Neural cell (in vitro differentiated cells): ENCODE measurements around the gene LRIG1. TPM values are rescaled to one million over a fixed set of nuclear protein-coding genes. Genes with fewer than 3 reads are reported as not detected.

Experiments
- H2AFZ ChIP-seq: fragments of 200-600, 300-800 bp; sonication (generic), shearing (Covaris generic); 2 replicates; pipeline ENCODE4 v1.6.0; 2014; ENCODE audit warnings: low read depth, mild to moderate bottlenecking, antibody characterized with exemption, low read length, moderate library complexity
- H3F3A ChIP-seq: fragments of 200-600 bp; shearing (Covaris generic); 2 replicates; pipeline ENCODE4 v1.6.1; 2016; ENCODE audit warnings: mild to moderate bottlenecking, moderate library complexity, mixed read lengths, antibody characterized with exemption, low read length; ENCODE audit not compliant: insufficient read depth, poor library complexity, severe bottlenecking
- H3K27ac ChIP-seq: fragments of 200-600, 300-800 bp; sonication (generic), shearing (Covaris generic); 2 replicates; pipeline ENCODE4 v1.5.1; 2014; ENCODE audit warnings: mild to moderate bottlenecking, low read length, moderate library complexity
- H3K27me3 ChIP-seq: fragments of 300-800, 200-600 bp; sonication (generic), shearing (Covaris generic); 2 replicates; pipeline ENCODE4 v1.6.0; 2014; ENCODE audit warnings: mild to moderate bottlenecking, low read depth, low read length, moderate library complexity; ENCODE audit not compliant: insufficient read depth
- H3K36me3 ChIP-seq: fragments of 300-800, 200-600 bp; sonication (generic), shearing (Covaris generic); 2 replicates; pipeline ENCODE4 v1.5.1; 2014; ENCODE audit warnings: mild to moderate bottlenecking, antibody characterized with exemption, low read length, moderate library complexity; ENCODE audit not compliant: insufficient read depth
- H3K4me2 ChIP-seq: fragments of 300-800, 200-600 bp; sonication (generic), shearing (Covaris generic); 2 replicates; pipeline ENCODE4 v1.6.0; 2014; ENCODE audit warnings: mild to moderate bottlenecking, low read length
- H3K4me3 ChIP-seq: fragments of 300-800, 200-600 bp; sonication (generic), shearing (Covaris generic); 2 replicates; pipeline ENCODE4 v1.5.1; 2014; ENCODE audit warnings: mild to moderate bottlenecking, low read length, moderate library complexity
- H3K79me2 ChIP-seq: fragments of 200-600 bp; shearing (Covaris generic); replicated peaks from 2 replicates; pipeline ENCODE4 v1.6.0; 2014; ENCODE audit warnings: mild to moderate bottlenecking, low read length, moderate library complexity; ENCODE audit not compliant: insufficient read depth
- H3K9ac ChIP-seq: fragments of 300-800, 200-600 bp; sonication (generic), shearing (Covaris generic); 2 replicates; pipeline ENCODE4 v1.6.1; 2016; ENCODE audit warnings: mild to moderate bottlenecking, low read length, mixed read lengths
- H3K9me2 ChIP-seq: fragments of 200-600 bp; shearing (Covaris generic); 2 replicates; pipeline ENCODE4 v1.6.1; 2016; ENCODE audit warnings: mild to moderate bottlenecking, low read length, mixed read lengths; ENCODE audit not compliant: insufficient read depth
- H3K9me3 ChIP-seq: fragments of 200-600, 300-800 bp; sonication (generic), shearing (Covaris generic); 2 replicates; pipeline ENCODE4 v1.6.1; 2016; ENCODE audit warnings: mild to moderate bottlenecking, mixed run types, low read length, moderate library complexity, mixed read lengths
- H4K20me1 ChIP-seq: fragments of 200-600 bp; shearing (Covaris generic); 2 replicates; pipeline ENCODE4 v1.6.1; 2016; ENCODE audit warnings: mild to moderate bottlenecking, mixed run types; ENCODE audit not compliant: insufficient read depth
- CTCF ChIP-seq: fragments of 450-650 bp; IDR thresholded peaks from 2 replicates; pipeline ENCODE4 v1.5.1; 2014; ENCODE audit warnings: antibody characterized with exemption, mild to moderate bottlenecking, moderate library complexity; ENCODE audit not compliant: poor library complexity, severe bottlenecking
- EP300 ChIP-seq: fragments of 450-650 bp; conservative IDR thresholded peaks from 2 replicates; pipeline ENCODE4 v1.6.1; 2014; ENCODE audit warnings: antibody characterized with exemption, mild to moderate bottlenecking, moderate library complexity; ENCODE audit not compliant: poor library complexity, severe bottlenecking
- EZH2 ChIP-seq: fragments of 200-600, 300-800 bp; shearing (Covaris generic), sonication (generic); IDR thresholded peaks from 2 replicates; pipeline ENCODE4 v1.6.1; 2014; ENCODE audit warnings: antibody characterized with exemption, low read length, borderline replicate concordance, mild to moderate bottlenecking; ENCODE audit not compliant: insufficient read depth, poor library complexity, severe bottlenecking
- MXI1 ChIP-seq: fragments of 450-650 bp; conservative IDR thresholded peaks from 2 replicates; pipeline ENCODE4 v1.6.1; 2014; ENCODE audit warnings: antibody characterized with exemption, mild to moderate bottlenecking; ENCODE audit not compliant: poor library complexity, severe bottlenecking
- POLR2AphosphoS5 ChIP-seq: IDR thresholded peaks from 2 replicates; pipeline ENCODE4 v1.6.1; 2012
- RAD21 ChIP-seq: fragments of 450-650 bp; conservative IDR thresholded peaks from 2 replicates; pipeline ENCODE4 v1.6.1; 2014; ENCODE audit warnings: antibody characterized with exemption, mild to moderate bottlenecking, moderate library complexity
- SMC3 ChIP-seq: fragments of 450-650 bp; conservative IDR thresholded peaks from 2 replicates; pipeline ENCODE4 v1.6.1; 2014; ENCODE audit warnings: antibody characterized with exemption, mild to moderate bottlenecking, moderate library complexity; ENCODE audit not compliant: poor library complexity
- TAF1 ChIP-seq: IDR thresholded peaks from 2 replicates; pipeline ENCODE4 v1.6.1; 2012; ENCODE audit warnings: low read depth
- polyA plus RNA-seq: library from polyadenylated mRNA; depleted of rRNA; stranded (reverse); fragments of >200 nt; gene quantifications from 2 replicates; pipeline ENCODE4 v1.2.3, GENCODE V29; 2014
- TF ChIP-seq, protein P1 (sequence below): IDR thresholded peaks from 2 replicates; pipeline ENCODE4 v1.6.1; 2012; ENCODE audit warnings: borderline replicate concordance

The LRIG1 gene
- polyA plus RNA-seq, 1 donor from 2014 or later, result 7.1 TPM

DNA sequence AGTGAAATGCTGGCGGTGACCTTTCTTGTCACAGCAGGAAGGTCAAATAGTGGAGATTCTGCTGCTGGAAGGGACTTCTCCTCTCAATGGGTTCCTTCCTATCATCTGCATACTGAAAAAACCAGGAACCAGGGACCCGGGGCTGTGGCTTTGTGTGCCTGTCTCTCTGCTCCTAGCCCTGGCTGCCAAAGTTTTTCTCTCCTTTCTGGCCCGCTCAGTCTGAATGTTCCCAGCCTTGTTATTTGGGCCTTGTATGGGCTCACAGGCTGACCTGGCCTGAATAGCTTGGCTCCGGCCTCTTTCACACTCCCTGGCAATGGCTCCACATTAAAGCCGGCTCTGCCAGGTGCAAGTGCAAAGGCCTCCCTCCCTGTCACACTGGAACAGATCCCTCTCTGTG is 94.7 kb downstream of the LRIG1 start:
- H3K9me2 ChIP-seq, result no peaks in the 10 kb centered on the region
- H3K4me3 ChIP-seq, result no peak overlapping the region
- H3K27me3 ChIP-seq, result no peaks in the 10 kb centered on the region
- H3K27ac ChIP-seq, result no peak overlapping the region
- no peaks in the 10 kb centered on the region for H3K9me3 ChIP-seq
- H4K20me1 ChIP-seq, result no peaks in the 10 kb centered on the region
- no peaks in the 10 kb centered on the region for H3K79me2 ChIP-seq
- H3K9ac ChIP-seq, result no peak overlapping the region
- no peaks in the 10 kb centered on the region for H3F3A ChIP-seq
- H2AFZ ChIP-seq, result no peak overlapping the region
- TF ChIP-seq RAD21, result no peak
- no peak for TF ChIP-seq MXI1
- TF ChIP-seq, protein P1, sequence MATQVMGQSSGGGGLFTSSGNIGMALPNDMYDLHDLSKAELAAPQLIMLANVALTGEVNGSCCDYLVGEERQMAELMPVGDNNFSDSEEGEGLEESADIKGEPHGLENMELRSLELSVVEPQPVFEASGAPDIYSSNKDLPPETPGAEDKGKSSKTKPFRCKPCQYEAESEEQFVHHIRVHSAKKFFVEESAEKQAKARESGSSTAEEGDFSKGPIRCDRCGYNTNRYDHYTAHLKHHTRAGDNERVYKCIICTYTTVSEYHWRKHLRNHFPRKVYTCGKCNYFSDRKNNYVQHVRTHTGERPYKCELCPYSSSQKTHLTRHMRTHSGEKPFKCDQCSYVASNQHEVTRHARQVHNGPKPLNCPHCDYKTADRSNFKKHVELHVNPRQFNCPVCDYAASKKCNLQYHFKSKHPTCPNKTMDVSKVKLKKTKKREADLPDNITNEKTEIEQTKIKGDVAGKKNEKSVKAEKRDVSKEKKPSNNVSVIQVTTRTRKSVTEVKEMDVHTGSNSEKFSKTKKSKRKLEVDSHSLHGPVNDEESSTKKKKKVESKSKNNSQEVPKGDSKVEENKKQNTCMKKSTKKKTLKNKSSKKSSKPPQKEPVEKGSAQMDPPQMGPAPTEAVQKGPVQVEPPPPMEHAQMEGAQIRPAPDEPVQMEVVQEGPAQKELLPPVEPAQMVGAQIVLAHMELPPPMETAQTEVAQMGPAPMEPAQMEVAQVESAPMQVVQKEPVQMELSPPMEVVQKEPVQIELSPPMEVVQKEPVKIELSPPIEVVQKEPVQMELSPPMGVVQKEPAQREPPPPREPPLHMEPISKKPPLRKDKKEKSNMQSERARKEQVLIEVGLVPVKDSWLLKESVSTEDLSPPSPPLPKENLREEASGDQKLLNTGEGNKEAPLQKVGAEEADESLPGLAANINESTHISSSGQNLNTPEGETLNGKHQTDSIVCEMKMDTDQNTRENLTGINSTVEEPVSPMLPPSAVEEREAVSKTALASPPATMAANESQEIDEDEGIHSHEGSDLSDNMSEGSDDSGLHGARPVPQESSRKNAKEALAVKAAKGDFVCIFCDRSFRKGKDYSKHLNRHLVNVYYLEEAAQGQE, result no peak
- no peak for TF ChIP-seq TAF1
- TF ChIP-seq CTCF, result no peak
- H3K36me3 ChIP-seq, result no peaks in the 10 kb centered on the region
- no peak overlapping the region for H3K4me2 ChIP-seq

GRCh38 chr3:66405701-66406091 is 95.1 kb downstream of the LRIG1 start:
- Histone ChIP-seq H4K20me1 (no peaks in the 10 kb centered on the region), H3K9me3 (no peaks in the 10 kb centered on the region), H3K27me3 (no peaks in the 10 kb centered on the region), H3K9ac (no peak overlapping the region), H3K4me3 (no peak overlapping the region), H3K36me3 (no peaks in the 10 kb centered on the region), H3K79me2 (no peaks in the 10 kb centered on the region), H2AFZ (no peak overlapping the region), H3K9me2 (no peaks in the 10 kb centered on the region), H3F3A (no peaks in the 10 kb centered on the region), H3K27ac (no peak overlapping the region), H3K4me2 (no peak overlapping the region)
- TF ChIP-seq SMC3 (no peak), EP300 (no peak), TAF1 (no peak), MXI1 (no peak), POLR2AphosphoS5 (no peak), RAD21 (no peak), CTCF (no peak), EZH2 (no peak)
- TF ChIP-seq, protein P1, result no peak
